ENCODE measurements around the gene CTXN1. TPM values are rescaled to one million over a fixed set of nuclear protein-coding genes. Genes with fewer than 3 reads are reported as not detected.

Gene CTXN1
- total RNA-seq, 4 donors from 2014 or later, result 2.9 to 29.7 (median 4.8) TPM

GRCh38 chr19:7928334-7928706 lies 2.4 kb upstream of the CTXN1 start:
- WGBS, 2 donors (ENCODE audit: low coverage in 1 of 2), result 71% methylated on average over 9 of the region's 9 CpGs; no CpG with 5 or more reads in 1 of the 2 donors
- no peak for DNase-seq
- no peak overlapping the region for H3K4me3 ChIP-seq
- no peak for TF ChIP-seq EP300 (IDR thresholded peaks at IDR 0.05; ENCODE audit: low read depth)
- no peak for TF ChIP-seq POLR2A (IDR thresholded peaks at IDR 0.05)
- TF ChIP-seq CTCF (IDR thresholded peaks at IDR 0.05), result no peak
- TF ChIP-seq POLR2AphosphoS5 (IDR thresholded peaks at IDR 0.05), result no peak
- no peaks in the 10 kb centered on the region for H3K27me3 ChIP-seq
- peaks cover 32 to 48% (median 40%) of the 10 kb centered on the region in 4 donors for H3K4me1 ChIP-seq
- H3K36me3 ChIP-seq, result peaks cover 0 to 21% (median 8%) of the 10 kb centered on the region in 4 donors
- H3K9me3 ChIP-seq, result no peaks in the 10 kb centered on the region
- H3K27ac ChIP-seq, result peak overlapping the region; percentile 60 to 91 (median 83)
- intact Hi-C loops (cut with DNase I; ENCODE audit: low total_unique reads) (no loop called here), in situ Hi-C loops (cut with MboI; ENCODE audit: low pct_ligation_motif_present in 1 of 4, low pct_unique_long_range_greater_than_20kb in 1 of 4, low sequenced_read_pairs in 3 of 4) (no loop called here)

GRCh38 chr19:7927605-7928333 lies 1.8 kb upstream of the CTXN1 start:
- H3K4me1 ChIP-seq, result peaks cover 32 to 48% (median 40%) of the 10 kb centered on the region in 4 donors
- no peaks in the 10 kb centered on the region for H3K9me3 ChIP-seq
- TF ChIP-seq POLR2A (IDR thresholded peaks at IDR 0.05), result no peak
- TF ChIP-seq EP300 (IDR thresholded peaks at IDR 0.05; ENCODE audit: low read depth), result no peak
- no peak for TF ChIP-seq POLR2AphosphoS5 (IDR thresholded peaks at IDR 0.05)
- TF ChIP-seq CTCF (IDR thresholded peaks at IDR 0.05), result no peak
- H3K4me3 ChIP-seq, result no peak overlapping the region
- in situ Hi-C loops (cut with MboI; ENCODE audit: low pct_ligation_motif_present in 1 of 4, low pct_unique_long_range_greater_than_20kb in 1 of 4, low sequenced_read_pairs in 3 of 4) (no loop called here), intact Hi-C loops (cut with DNase I; ENCODE audit: low total_unique reads) (no loop called here)
- no peak for DNase-seq
- WGBS, 2 donors (ENCODE audit: low coverage in 1 of 2), result 60 to 93% methylated on average over 1 to 18 of the region's 23 CpGs
- peaks cover 0 to 16% (median 6%) of the 10 kb centered on the region in 4 donors for H3K36me3 ChIP-seq
- H3K27me3 ChIP-seq, result no peaks in the 10 kb centered on the region
- peak overlapping the region; percentile 60 to 91 (median 83) for H3K27ac ChIP-seq

- Histone ChIP-seq H3K36me3 (peaks cover 0 to 10% (median 4%) of the 10 kb centered on the region in 4 donors), H3K27me3 (no peaks in the 10 kb centered on the region), H3K4me1 (peaks cover 33 to 56% (median 42%) of the 10 kb centered on the region in 4 donors), H3K27ac (peak overlapping the region; percentile 51 to 91 (median 83)), H3K9me3 (no peaks in the 10 kb centered on the region), H3K4me3 (no peak overlapping the region)
- WGBS, 2 donors (ENCODE audit: low coverage in 1 of 2), result 87% methylated on average over 32 of the region's 32 CpGs; no CpG with 5 or more reads in 1 of the 2 donors
- TF ChIP-seq POLR2A (IDR thresholded peaks at IDR 0.05), result no peak
- TF ChIP-seq POLR2AphosphoS5 (IDR thresholded peaks at IDR 0.05), result no peak
- TF ChIP-seq EP300 (IDR thresholded peaks at IDR 0.05; ENCODE audit: low read depth), result no peak
- no peak for TF ChIP-seq CTCF (IDR thresholded peaks at IDR 0.05)
- DNase-seq, result no peak
- in situ Hi-C loops (cut with MboI; ENCODE audit: low pct_ligation_motif_present in 1 of 4, low pct_unique_long_range_greater_than_20kb in 1 of 4, low sequenced_read_pairs in 3 of 4) (no loop called here), intact Hi-C loops (cut with DNase I; ENCODE audit: low total_unique reads) (no loop called here)
Observed at GRCh38 chr19:7926727-7927604, 1.0 kb upstream of the CTXN1 start.

All from transverse colon (tissue), 4 donors.